ENCODE results near the gene MAST2. TPM values are rescaled to one million over a fixed set of nuclear protein-coding genes. Genes with fewer than 3 reads are reported as not detected.

The MAST2 gene
- total RNA-seq, 1 donor from 2014 or later: 22.0 TPM

GRCh38 chr1:46001081-46001785 is 197.8 kb downstream of the MAST2 start:
- Histone ChIP-seq H3K27me3 (no peaks in the 10 kb centered on the region), H3K36me3 (peaks cover 7% of the 10 kb centered on the region), H3K9me3 (no peaks in the 10 kb centered on the region), H3K27ac (no peak overlapping the region), H3K4me3 (no peak overlapping the region), H3K4me1 (peaks cover 9% of the 10 kb centered on the region)
- intact Hi-C loops (cut with DNase I): no loop called here
- no peak for TF ChIP-seq CTCF (IDR thresholded peaks at IDR 0.05)
- DNase-seq (no peak), ATAC-seq (peak; percentile 72)

- no peak for TF ChIP-seq CTCF (IDR thresholded peaks at IDR 0.05)
- Histone ChIP-seq H3K4me1 (peaks cover 9% of the 10 kb centered on the region), H3K36me3 (peaks cover 20% of the 10 kb centered on the region), H3K4me3 (no peak overlapping the region), H3K27ac (no peak overlapping the region), H3K27me3 (no peaks in the 10 kb centered on the region), H3K9me3 (no peaks in the 10 kb centered on the region)
- intact Hi-C loops (cut with DNase I): no loop called here
- ATAC-seq (no peak), DNase-seq (no peak)
Observed at GRCh38 chr1:46002551-46003150, 199.2 kb downstream of the MAST2 start.

DNA sequence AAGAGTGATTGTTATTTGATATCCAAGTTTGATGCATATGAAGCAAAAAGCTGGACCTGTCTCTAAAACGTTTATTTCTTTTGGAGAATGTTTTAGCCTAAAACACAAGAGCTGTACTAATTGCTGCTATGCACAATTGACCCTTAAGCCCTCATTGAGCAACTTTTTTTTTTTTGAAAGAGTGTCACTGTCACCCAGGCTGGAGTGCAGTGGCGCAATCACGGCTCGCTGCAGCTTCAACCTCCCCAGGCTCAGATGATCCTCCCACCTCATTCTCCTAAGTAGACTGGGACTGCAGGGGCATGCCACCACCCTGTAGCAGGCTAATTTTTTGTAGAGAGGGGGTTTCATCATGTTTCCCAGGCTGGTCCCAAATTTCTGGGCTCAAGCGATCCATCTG is 199.9 kb downstream of the MAST2 start:
- no peak for TF ChIP-seq CTCF (IDR thresholded peaks at IDR 0.05)
- Histone ChIP-seq H3K36me3 (peaks cover 26% of the 10 kb centered on the region), H3K27ac (no peak overlapping the region), H3K27me3 (no peaks in the 10 kb centered on the region), H3K4me3 (no peak overlapping the region), H3K9me3 (no peaks in the 10 kb centered on the region), H3K4me1 (peaks cover 9% of the 10 kb centered on the region)
- ATAC-seq (peak; percentile 68), DNase-seq (peak; percentile 82)
- intact Hi-C loops (cut with DNase I): no loop called here

GRCh38 chr1:46004492-46004891 is 201.1 kb downstream of the MAST2 start:
- H3K9me3 ChIP-seq: no peaks in the 10 kb centered on the region
- H3K4me3 ChIP-seq: no peak overlapping the region
- H3K27ac ChIP-seq: no peak overlapping the region
- intact Hi-C loops (cut with DNase I): no loop called here
- no peak for TF ChIP-seq CTCF (IDR thresholded peaks at IDR 0.05)
- no peaks in the 10 kb centered on the region for H3K27me3 ChIP-seq
- H3K36me3 ChIP-seq: peaks cover 37% of the 10 kb centered on the region
- peaks cover 9% of the 10 kb centered on the region for H3K4me1 ChIP-seq
- no peak for ATAC-seq
- no peak for DNase-seq

GRCh38 chr1:46005594-46005993 is 202.2 kb downstream of the MAST2 start:
- Histone ChIP-seq H3K36me3 (peaks cover 42% of the 10 kb centered on the region), H3K4me3 (no peak overlapping the region), H3K4me1 (peaks cover 9% of the 10 kb centered on the region), H3K9me3 (no peaks in the 10 kb centered on the region), H3K27ac (no peak overlapping the region), H3K27me3 (no peaks in the 10 kb centered on the region)
- DNase-seq (no peak), ATAC-seq (no peak)
- intact Hi-C loops (cut with DNase I): no loop called here
- no peak for TF ChIP-seq CTCF (IDR thresholded peaks at IDR 0.05)
